K562 (cell line): ENCODE results near the gene ASGR1.

Experiments
- CTCF ChIP-seq, 3 experiments: IDR thresholded peaks in 2 of 3; conservative IDR thresholded peaks in 1 of 3; 2 replicates each; pipeline ENCODE4 v1.5.1; 2011 to 2012; ENCODE audit warnings: low read length in 3 of 3, mild to moderate bottlenecking in 3 of 3, control low read depth in 2 of 3, improper control_type of control experiment in 1 of 3, inconsistent platforms in 1 of 3, low read depth in 1 of 3, mixed read lengths in 1 of 3, moderate library complexity in 1 of 3; ENCODE audit not compliant: insufficient read depth in 2 of 3
- KDM5B ChIP-seq: fragments of 200-600 bp; sonication (generic); IDR thresholded peaks from 2 replicates; pipeline ENCODE4 v1.6.1; 2012; ENCODE audit warnings: low read depth, mild to moderate bottlenecking, moderate library complexity, low read length, control low read depth, inconsistent platforms; ENCODE audit not compliant: insufficient replicate concordance
- RAD51 ChIP-seq: fragments of 450-650 bp; IDR thresholded peaks from 2 replicates; pipeline ENCODE4 v1.7.1; 2016; ENCODE audit warnings: low read depth, mild to moderate bottlenecking, borderline replicate concordance

- TF ChIP-seq CTCF (IDR thresholded peaks at IDR 0.05 in 2 of 3, conservative IDR thresholded peaks at IDR 0.05 in 1 of 3; ENCODE audit: insufficient read depth in 2 of 3, low read depth in 1 of 3, low read length in 3 of 3) = no peak
- TF ChIP-seq KDM5B = no peak
- no peak for TF ChIP-seq RAD51
These were observed 39.0 kb upstream of the ASGR1 start for GRCh38 chr17:7218166-7218565.
